Fibroblast of the aortic adventitia (primary cell): ENCODE measurements around the gene TPK1. TPM values are rescaled to one million over a fixed set of nuclear protein-coding genes. Genes with fewer than 3 reads are reported as not detected.

Experiments used
- DNase-seq: peaks from one replicate; pipeline ENCODE4 v3.0.0-alpha.2; 2010; ENCODE audit warnings: low read depth
- H3K4me3 ChIP-seq: 2 replicates; pipeline ENCODE4 v1.5.1; 2011; ENCODE audit warnings: low read depth, mild to moderate bottlenecking, control low read depth, low read length, moderate library complexity
- small RNA-seq: library from RNA; depleted of rRNA; stranded (forward); fragments of <200 nt; gene quantifications from one replicate; pipeline ENCODE3, GENCODE V24; 2012
- total RNA-seq: library from RNA; depleted of rRNA; stranded (reverse); fragments of >200 nt; gene quantifications from 2 replicates; pipeline ENCODE4 v1.2.3, GENCODE V29; 2012; ENCODE audit warnings: low replicate concordance
- TF ChIP-seq, protein P1 (sequence below): IDR thresholded peaks from 2 replicates; pipeline ENCODE4 v1.5.1; 2011; ENCODE audit warnings: mild to moderate bottlenecking, low read length, control low read depth, inconsistent platforms; ENCODE audit not compliant: insufficient read depth

Gene TPK1
- total RNA-seq, 1 donor, result 7.6 TPM

DNA sequence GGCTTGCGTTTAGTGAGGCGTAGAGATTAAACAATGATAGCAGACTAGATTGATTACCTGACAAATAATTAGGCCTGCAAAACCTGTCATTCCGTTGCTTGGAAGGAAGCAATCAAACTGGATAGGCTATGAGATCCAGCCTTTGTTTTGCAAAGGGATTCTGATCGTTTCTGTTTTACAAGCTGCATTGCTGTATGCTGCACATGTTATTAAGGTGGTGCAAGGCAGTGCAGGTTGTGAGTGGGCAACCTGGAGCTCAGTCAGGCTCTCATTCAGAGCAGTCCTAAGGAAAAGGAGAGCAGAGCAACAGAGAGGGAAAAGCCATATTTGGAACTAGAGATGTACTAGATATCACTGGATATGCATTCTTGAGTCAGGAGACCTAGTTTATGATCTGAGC is 425.4 kb downstream of the TPK1 start:
- no peak for DNase-seq
- TF ChIP-seq, protein P1, sequence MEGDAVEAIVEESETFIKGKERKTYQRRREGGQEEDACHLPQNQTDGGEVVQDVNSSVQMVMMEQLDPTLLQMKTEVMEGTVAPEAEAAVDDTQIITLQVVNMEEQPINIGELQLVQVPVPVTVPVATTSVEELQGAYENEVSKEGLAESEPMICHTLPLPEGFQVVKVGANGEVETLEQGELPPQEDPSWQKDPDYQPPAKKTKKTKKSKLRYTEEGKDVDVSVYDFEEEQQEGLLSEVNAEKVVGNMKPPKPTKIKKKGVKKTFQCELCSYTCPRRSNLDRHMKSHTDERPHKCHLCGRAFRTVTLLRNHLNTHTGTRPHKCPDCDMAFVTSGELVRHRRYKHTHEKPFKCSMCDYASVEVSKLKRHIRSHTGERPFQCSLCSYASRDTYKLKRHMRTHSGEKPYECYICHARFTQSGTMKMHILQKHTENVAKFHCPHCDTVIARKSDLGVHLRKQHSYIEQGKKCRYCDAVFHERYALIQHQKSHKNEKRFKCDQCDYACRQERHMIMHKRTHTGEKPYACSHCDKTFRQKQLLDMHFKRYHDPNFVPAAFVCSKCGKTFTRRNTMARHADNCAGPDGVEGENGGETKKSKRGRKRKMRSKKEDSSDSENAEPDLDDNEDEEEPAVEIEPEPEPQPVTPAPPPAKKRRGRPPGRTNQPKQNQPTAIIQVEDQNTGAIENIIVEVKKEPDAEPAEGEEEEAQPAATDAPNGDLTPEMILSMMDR, result no peak
- H3K4me3 ChIP-seq, result no peak overlapping the region

DNA sequence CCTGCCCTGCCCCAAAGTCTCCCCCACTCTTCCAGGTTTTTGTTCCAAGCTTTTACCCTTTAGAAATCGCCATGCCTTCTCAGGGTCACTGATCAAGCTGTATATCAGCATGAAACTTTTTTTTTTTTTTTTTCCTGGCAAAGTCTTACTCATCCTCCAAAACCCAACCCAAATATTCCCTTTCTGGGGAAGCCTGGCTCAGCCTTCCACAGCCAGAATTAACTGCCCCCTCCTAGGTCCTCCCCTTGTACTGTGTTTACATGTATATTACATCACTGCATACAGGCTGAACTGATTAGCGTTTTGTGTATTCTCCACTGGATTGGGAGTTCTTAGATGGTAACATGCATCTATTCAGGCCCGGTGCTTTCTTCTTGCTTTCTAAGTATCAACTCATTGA is 427.7 kb downstream of the TPK1 start:
- TF ChIP-seq, protein P1, result no peak
- no peak for DNase-seq
- no peak overlapping the region for H3K4me3 ChIP-seq

DNA sequence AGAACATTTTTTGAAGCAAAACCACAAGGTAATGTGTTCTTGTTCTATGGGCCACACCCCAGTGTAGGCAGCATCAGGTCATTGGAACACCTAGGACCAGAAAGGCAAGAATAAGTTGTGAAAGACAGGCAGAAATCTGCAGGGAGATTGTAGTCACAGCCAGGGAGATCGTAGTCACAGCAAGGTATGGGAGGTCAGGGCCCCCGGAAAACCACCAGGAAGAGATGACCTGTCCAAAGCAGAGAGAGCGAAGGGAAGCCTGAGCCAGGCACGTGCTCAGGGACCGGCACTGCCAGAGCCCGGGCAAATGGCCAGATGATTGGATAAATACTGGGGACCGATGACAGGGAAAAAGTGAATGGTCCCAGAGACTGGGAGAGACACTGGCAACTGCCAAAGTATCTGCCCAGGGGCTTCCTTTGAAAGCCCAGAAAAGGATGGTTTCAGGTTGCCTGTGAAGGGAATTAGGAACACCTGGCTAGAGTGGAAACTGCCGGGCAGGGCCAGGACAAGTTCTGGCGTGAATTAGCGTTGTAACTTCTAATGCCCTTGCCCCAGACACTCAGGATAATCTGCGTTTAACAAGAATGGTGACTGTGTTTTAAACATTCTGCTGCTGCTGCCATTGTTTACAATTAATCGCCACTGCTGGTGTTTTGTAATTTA is 428.5 kb downstream of the TPK1 start:
- H3K4me3 ChIP-seq, result no peak overlapping the region
- no peak for DNase-seq
- TF ChIP-seq, protein P1, result no peak

DNA sequence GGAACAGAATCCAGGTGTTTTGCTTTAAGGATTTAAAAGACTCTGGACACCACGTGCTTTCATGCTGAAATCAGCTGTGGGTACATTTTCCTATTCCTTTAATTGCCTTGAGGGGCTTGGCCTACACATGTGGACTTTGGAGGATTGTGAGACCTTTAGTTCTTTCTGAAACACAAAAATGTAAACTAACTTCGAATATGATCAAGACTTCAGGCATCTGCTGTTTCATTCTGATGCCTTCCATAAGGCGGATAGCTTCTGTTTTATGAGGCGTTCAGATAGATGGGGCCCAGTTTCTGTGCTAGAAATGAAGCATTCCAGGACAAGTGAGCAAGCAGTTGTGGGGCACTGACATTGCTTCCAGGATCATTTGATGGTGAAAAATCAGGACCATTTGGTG is 430.9 kb downstream of the TPK1 start:
- TF ChIP-seq, protein P1, result no peak
- H3K4me3 ChIP-seq, result no peak overlapping the region
- DNase-seq, result no peak

DNA sequence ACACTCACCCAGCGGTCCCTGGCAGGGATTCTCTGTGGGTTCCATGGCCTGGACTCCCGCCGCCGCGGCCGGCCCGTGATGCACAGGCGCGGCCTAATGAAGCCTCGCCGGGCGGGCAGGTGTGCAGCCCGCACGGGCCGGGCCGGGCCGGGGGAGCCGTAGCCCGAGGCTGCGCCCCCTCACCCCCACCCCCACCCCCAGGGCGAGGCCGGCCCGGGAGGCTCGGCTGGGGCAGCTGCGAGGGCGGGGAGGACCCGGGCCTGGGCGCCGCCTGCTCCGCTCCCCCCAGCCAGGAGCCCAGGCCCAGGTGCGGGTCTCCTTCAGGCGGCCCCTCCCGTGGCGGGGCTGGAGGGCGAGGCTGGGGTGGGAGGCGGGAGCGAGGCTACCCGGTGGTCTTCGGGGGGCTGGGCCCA is 432.2 kb downstream of the TPK1 start, which contains the start of gene NOBOX:
NOBOX (minus strand) TSS at position 45 of the 413 bp plus-strand sequence.
- DNase-seq, result no peak
- no peak within 1 kb of the TSS for H3K4me3 ChIP-seq
- TF ChIP-seq, protein P1, result no peak

DNA sequence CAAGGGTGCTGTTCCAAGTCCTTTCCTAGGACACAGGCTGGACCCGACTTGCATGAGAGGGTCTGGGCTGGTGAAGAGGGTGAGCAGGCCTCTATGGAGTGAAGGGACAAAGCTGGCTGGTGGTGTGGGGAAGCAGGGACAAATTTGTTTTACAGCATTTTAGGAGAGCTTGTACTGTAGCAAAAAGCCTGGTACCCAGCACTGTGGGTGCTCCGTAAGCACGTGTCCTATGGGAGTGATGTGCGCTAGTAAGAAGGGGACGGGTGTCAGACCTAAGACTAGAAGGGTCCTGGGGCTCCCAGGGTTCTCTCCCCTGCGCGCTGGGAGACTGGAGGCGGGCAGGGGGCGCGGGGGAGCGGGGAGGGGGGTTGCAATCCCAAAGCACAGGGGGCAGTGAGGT is 432.8 kb downstream of the TPK1 start:
- TF ChIP-seq, protein P1, result no peak
- H3K4me3 ChIP-seq, result no peak overlapping the region
- DNase-seq, result no peak

Small RNAs within 50 kb of the gene (small RNA-seq; reads per million reads assigned to genes)
- gene RNU6ATAC40P, result 0.70 reads per million, percentile 13 among the genes with 10 or more reads in this experiment
